Astrocyte of the spinal cord (primary cell): ENCODE measurements around the gene CTIF.

ENCODE experiments used
- DNase-seq: peaks from one replicate; pipeline ENCODE4 v3.0.0; 2011; ENCODE audit warnings: low read depth, low spot score
- H3K4me3 ChIP-seq: 2 replicates; pipeline ENCODE4 v1.5.1; 2011; ENCODE audit warnings: low read depth, mild to moderate bottlenecking, low read length, moderate library complexity
- CTCF ChIP-seq: IDR thresholded peaks from 2 replicates; pipeline ENCODE4 v1.5.1; 2012; ENCODE audit warnings: low read depth, mild to moderate bottlenecking, low read length, inconsistent platforms
- in situ Hi-C: cut with HindIII; loops from 2 replicates; pipeline ENCODE4 v1.10.0; 2017; ENCODE audit warnings: low sequenced_read_pairs

Gene CTIF

GRCh38 chr18:48754993-48755473 lies 216.2 kb downstream of the CTIF start:
- in situ Hi-C loops, result no loop called here
- no peak for TF ChIP-seq CTCF
- no peak for DNase-seq

GRCh38 chr18:48756511-48757226 lies 217.8 kb downstream of the CTIF start:
- no peak for DNase-seq
- in situ Hi-C loops, result no loop called here
- no peak overlapping the region for H3K4me3 ChIP-seq
- no peak for TF ChIP-seq CTCF

More at GRCh38 chr18:48754993-48755473, 216.2 kb downstream of the CTIF start:
- H3K4me3 ChIP-seq, result no peak overlapping the region

GRCh38 chr18:48757367-48757766 lies 218.5 kb downstream of the CTIF start:
- TF ChIP-seq CTCF, result no peak
- in situ Hi-C loops, result no loop called here
- no peak for DNase-seq
- H3K4me3 ChIP-seq, result no peak overlapping the region

GRCh38 chr18:48757906-48758305 lies 219.1 kb downstream of the CTIF start:
- no peak for DNase-seq
- TF ChIP-seq CTCF, result no peak
- no peak overlapping the region for H3K4me3 ChIP-seq
- in situ Hi-C loops, result no loop called here

GRCh38 chr18:48761582-48761981 lies 222.8 kb downstream of the CTIF start:
- no peak for TF ChIP-seq CTCF

GRCh38 chr18:48762022-48762421 lies 223.2 kb downstream of the CTIF start:
- in situ Hi-C loops, result no loop called here
- no peak for DNase-seq
- no peak for TF ChIP-seq CTCF
- no peak overlapping the region for H3K4me3 ChIP-seq

More at GRCh38 chr18:48761582-48761981, 222.8 kb downstream of the CTIF start:
- H3K4me3 ChIP-seq, result no peak overlapping the region
- in situ Hi-C loops, result no loop called here
- no peak for DNase-seq
